Measurements from ENCODE around the gene GIPC3.

GRCh38 chr19:3572132-3572854 lies 13.0 kb upstream of the GIPC3 start:
- no peak for TF ChIP-seq POLR2AphosphoS5 (IDR thresholded peaks at IDR 0.05; ENCODE audit: low read depth, low read length)
- no peak for TF ChIP-seq POLR2A (IDR thresholded peaks at IDR 0.05; ENCODE audit: low read depth, low read length)
- TF ChIP-seq SPI1 (IDR thresholded peaks at IDR 0.05; ENCODE audit: low read depth, low read length): no peak
- TF ChIP-seq POU2F2 (IDR thresholded peaks at IDR 0.05; ENCODE audit: low read depth, low read length): no peak
